Testis (tissue), 2 donors: ENCODE measurements around the gene MTMR1.

Experiments
- CTCF ChIP-seq, 3 experiments: fragments of 450-650 bp in 2 of 3; fragments of 200-600 bp in 1 of 3; sonication (generic) in 1 of 3; IDR thresholded peaks; one replicate each; pipeline ENCODE4 v1.5.1; 2016 to 2019; ENCODE audit warnings: antibody characterized with exemption in 3 of 3, mild to moderate bottlenecking in 2 of 3, moderate library complexity in 1 of 3
- POLR2A ChIP-seq: fragments of 450-650 bp; IDR thresholded peaks from one replicate; pipeline ENCODE4 v1.6.1; 2017; ENCODE audit warnings: antibody characterized with exemption, mild to moderate bottlenecking, moderate library complexity

GRCh38 chrX:150703695-150703974 is 10.4 kb downstream of the MTMR1 start:
- no peak for TF ChIP-seq CTCF (IDR thresholded peaks at IDR 0.05)
- no peak for TF ChIP-seq POLR2A
